Measurements from ENCODE around the gene KRCC1. TPM values are rescaled to one million over a fixed set of nuclear protein-coding genes. Genes with fewer than 3 reads are reported as not detected.

KRCC1 gene
- polyA plus RNA-seq, 1 donor from 2014 or later: 26.6 TPM

- Histone ChIP-seq H3K9me3 (ENCODE audit: low read length) (no peaks in the 10 kb centered on the region), H3K9ac (ENCODE audit: low read length) (no peak overlapping the region), H3K9me2 (ENCODE audit: insufficient read depth, low read length) (no peaks in the 10 kb centered on the region), H3K27me3 (ENCODE audit: insufficient read depth, low read depth, low read length) (no peaks in the 10 kb centered on the region), H3K79me2 (replicated peaks; ENCODE audit: insufficient read depth, low read length) (peaks cover 14% of the 10 kb centered on the region), H3K36me3 (ENCODE audit: insufficient read depth, low read length) (no peaks in the 10 kb centered on the region), H3K4me3 (ENCODE audit: low read length) (no peak overlapping the region), H3K4me2 (ENCODE audit: low read length) (no peak overlapping the region), H3K27ac (ENCODE audit: low read length) (no peak overlapping the region), H2AFZ (ENCODE audit: low read depth, low read length) (no peak overlapping the region), H3F3A (ENCODE audit: insufficient read depth, low read length, poor library complexity, severe bottlenecking) (no peaks in the 10 kb centered on the region), H4K20me1 (ENCODE audit: insufficient read depth) (no peaks in the 10 kb centered on the region)
- TF ChIP-seq REST (IDR thresholded peaks at IDR 0.05; ENCODE audit: borderline replicate concordance): no peak
- no peak for TF ChIP-seq EZH2 (IDR thresholded peaks at IDR 0.05; ENCODE audit: borderline replicate concordance, insufficient read depth, low read length, poor library complexity, severe bottlenecking)
- no peak for TF ChIP-seq RAD21 (conservative IDR thresholded peaks at IDR 0.05)
- TF ChIP-seq CTCF (IDR thresholded peaks at IDR 0.05; ENCODE audit: poor library complexity, severe bottlenecking): no peak
- no peak for TF ChIP-seq SMC3 (conservative IDR thresholded peaks at IDR 0.05; ENCODE audit: poor library complexity)
- no peak for TF ChIP-seq TAF1 (IDR thresholded peaks at IDR 0.05; ENCODE audit: low read depth)
- no peak for TF ChIP-seq MXI1 (conservative IDR thresholded peaks at IDR 0.05; ENCODE audit: poor library complexity, severe bottlenecking)
- no peak for TF ChIP-seq EP300 (conservative IDR thresholded peaks at IDR 0.05; ENCODE audit: poor library complexity, severe bottlenecking)
- TF ChIP-seq POLR2AphosphoS5 (IDR thresholded peaks at IDR 0.05): no peak
Measured at GRCh38 chr2:88058191-88058590, 2.6 kb upstream of the KRCC1 start.

DNA sequence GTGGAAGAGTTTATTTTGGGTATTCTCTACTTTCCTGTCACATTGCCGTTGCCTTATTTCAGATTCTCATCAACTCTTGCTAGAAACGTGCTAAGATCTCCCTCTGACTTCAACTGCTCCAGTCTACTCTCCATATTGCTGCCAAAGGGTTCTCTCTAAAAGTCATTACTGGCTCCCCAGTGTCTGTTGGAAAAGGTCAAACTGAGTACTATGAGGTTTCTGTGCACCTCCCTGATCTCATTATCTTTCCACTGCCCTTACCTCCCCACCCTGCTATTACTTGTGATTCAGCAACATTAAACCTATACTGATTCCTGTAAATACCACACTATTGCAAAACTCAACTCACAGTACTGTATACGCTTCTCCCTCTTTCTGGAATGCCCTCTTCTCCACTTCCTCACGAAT is 1.9 kb upstream of the KRCC1 start:
- no peaks in the 10 kb centered on the region for H3K36me3 ChIP-seq (ENCODE audit: insufficient read depth, low read length)
- TF ChIP-seq POLR2AphosphoS5 (IDR thresholded peaks at IDR 0.05): no peak
- TF ChIP-seq CTCF (IDR thresholded peaks at IDR 0.05; ENCODE audit: poor library complexity, severe bottlenecking): no peak
- TF ChIP-seq MXI1 (conservative IDR thresholded peaks at IDR 0.05; ENCODE audit: poor library complexity, severe bottlenecking): no peak
- no peak for TF ChIP-seq TAF1 (IDR thresholded peaks at IDR 0.05; ENCODE audit: low read depth)
- TF ChIP-seq EP300 (conservative IDR thresholded peaks at IDR 0.05; ENCODE audit: poor library complexity, severe bottlenecking): no peak
- no peak for TF ChIP-seq SMC3 (conservative IDR thresholded peaks at IDR 0.05; ENCODE audit: poor library complexity)
- no peak for TF ChIP-seq RAD21 (conservative IDR thresholded peaks at IDR 0.05)
- TF ChIP-seq EZH2 (IDR thresholded peaks at IDR 0.05; ENCODE audit: borderline replicate concordance, insufficient read depth, low read length, poor library complexity, severe bottlenecking): no peak
- no peak for TF ChIP-seq REST (IDR thresholded peaks at IDR 0.05; ENCODE audit: borderline replicate concordance)
- peaks cover 14% of the 10 kb centered on the region for H3K79me2 ChIP-seq (replicated peaks; ENCODE audit: insufficient read depth, low read length)
- H3K4me2 ChIP-seq (ENCODE audit: low read length): no peak overlapping the region
- no peaks in the 10 kb centered on the region for H3K9me3 ChIP-seq (ENCODE audit: low read length)
- no peak overlapping the region for H2AFZ ChIP-seq (ENCODE audit: low read depth, low read length)
- no peak overlapping the region for H3K9ac ChIP-seq (ENCODE audit: low read length)
- H3K27me3 ChIP-seq (ENCODE audit: insufficient read depth, low read depth, low read length): no peaks in the 10 kb centered on the region
- no peak overlapping the region for H3K4me3 ChIP-seq (ENCODE audit: low read length)
- no peaks in the 10 kb centered on the region for H4K20me1 ChIP-seq (ENCODE audit: insufficient read depth)
- no peak overlapping the region for H3K27ac ChIP-seq (ENCODE audit: low read length)
- H3F3A ChIP-seq (ENCODE audit: insufficient read depth, low read length, poor library complexity, severe bottlenecking): no peaks in the 10 kb centered on the region
- no peaks in the 10 kb centered on the region for H3K9me2 ChIP-seq (ENCODE audit: insufficient read depth, low read length)
